Thoracic aorta (tissue), 2 donors: ENCODE results near the gene LIPE. TPM values are rescaled to one million over a fixed set of nuclear protein-coding genes. Genes with fewer than 3 reads are reported as not detected.

Source experiments
- ATAC-seq: fragments of 150-250 bp; one replicate; pipeline ENCODE4 v1.8.0; 2017; ENCODE audit warnings: low read depth; ENCODE audit not compliant: insufficient number of reproducible peaks, low FRiP score
- DNase-seq: peaks from one replicate; pipeline ENCODE4 v3.0.0-alpha.2; 2020; ENCODE audit warnings: low spot score
- H3K27ac ChIP-seq, 2 donors: fragments of 200-600 bp; sonication (generic); 1 replicate in 1 of 2; 2 replicates in 1 of 2; pipeline ENCODE4 v1.5.1; 2016; ENCODE audit warnings: mild to moderate bottlenecking in 2 of 2, moderate library complexity in 2 of 2
- H3K27me3 ChIP-seq: fragments of 200-600 bp; sonication (generic); replicated peaks from 2 replicates; pipeline ENCODE4 v1.6.0; 2016; ENCODE audit warnings: mild to moderate bottlenecking; ENCODE audit not compliant: insufficient read depth
- H3K36me3 ChIP-seq: fragments of 200-600 bp; sonication (generic); one replicate; pipeline ENCODE4 v1.5.1; 2016
- H3K4me1 ChIP-seq, 2 donors: fragments of 200-600 bp; sonication (generic); 1 replicate in 1 of 2; 2 replicates in 1 of 2; pipeline versions ENCODE4 v1.5.1 to v1.6.0; 2016; ENCODE audit warnings: low read depth in 2 of 2, mild to moderate bottlenecking in 1 of 2; ENCODE audit not compliant: control insufficient read depth in 1 of 2
- H3K4me3 ChIP-seq: fragments of 200-600 bp; sonication (generic); 2 replicates; pipeline ENCODE4 v1.5.1; 2016; ENCODE audit warnings: mild to moderate bottlenecking
- H3K9me3 ChIP-seq: fragments of 200-600 bp; sonication (generic); 2 replicates; pipeline ENCODE4 v1.5.1; 2016
- total RNA-seq, 2 donors: library from RNA; depleted of rRNA; stranded (reverse); fragments of >200 nt; gene quantifications; one replicate each; pipeline versions ENCODE4 v1.1.0 to v1.2.3, GENCODE V29; 2016
- TF ChIP-seq, protein P1 (sequence below): fragments of 200-600 bp; sonication (generic); IDR thresholded peaks from one replicate; pipeline ENCODE4 v1.5.1; 2019; ENCODE audit warnings: antibody characterized with exemption

Gene LIPE
- total RNA-seq, 2 donors from 2014 or later = 4.5 to 7.3 TPM

DNA sequence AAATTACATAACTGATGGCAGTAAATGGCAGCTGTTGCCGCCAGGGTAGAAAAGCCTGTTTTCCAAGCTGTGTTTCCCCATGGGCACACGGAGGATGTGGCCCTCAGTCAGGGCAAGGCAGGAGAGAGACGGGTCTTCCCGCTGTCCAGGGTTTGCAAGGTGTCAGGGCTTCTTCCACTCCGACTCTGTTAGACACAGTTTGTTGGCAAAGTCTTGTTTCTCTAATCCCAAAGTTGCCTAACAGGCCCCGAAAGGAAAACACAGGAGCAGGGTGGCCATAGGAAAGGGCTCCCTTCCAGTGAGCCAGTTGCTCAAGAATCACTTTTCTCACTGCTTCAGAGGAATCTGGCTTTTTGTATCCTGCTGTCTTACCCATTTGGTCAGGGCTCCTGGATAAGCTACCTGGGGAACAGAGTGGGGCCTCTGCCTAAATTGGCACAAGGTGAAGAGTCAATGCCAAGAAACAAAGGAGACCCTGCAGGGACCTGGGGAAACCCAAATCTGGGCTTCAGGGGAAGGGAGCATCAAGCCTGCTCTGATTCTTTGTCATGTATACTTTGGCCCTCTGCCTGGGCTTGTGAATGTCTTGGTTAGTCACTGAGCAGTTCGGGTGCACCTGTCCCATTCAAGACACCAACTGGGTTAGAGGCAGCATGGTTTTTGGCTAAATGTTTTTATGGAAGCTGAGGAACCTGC lies 44.5 kb upstream of the LIPE start:
- H3K4me3 ChIP-seq = no peak overlapping the region
- H3K4me1 ChIP-seq = no peaks in the 10 kb centered on the region
- H3K27ac ChIP-seq = no peak overlapping the region
- ATAC-seq = no peak
- no peaks in the 10 kb centered on the region for H3K27me3 ChIP-seq
- DNase-seq = no peak
- no peaks in the 10 kb centered on the region for H3K36me3 ChIP-seq
- TF ChIP-seq, protein P1, sequence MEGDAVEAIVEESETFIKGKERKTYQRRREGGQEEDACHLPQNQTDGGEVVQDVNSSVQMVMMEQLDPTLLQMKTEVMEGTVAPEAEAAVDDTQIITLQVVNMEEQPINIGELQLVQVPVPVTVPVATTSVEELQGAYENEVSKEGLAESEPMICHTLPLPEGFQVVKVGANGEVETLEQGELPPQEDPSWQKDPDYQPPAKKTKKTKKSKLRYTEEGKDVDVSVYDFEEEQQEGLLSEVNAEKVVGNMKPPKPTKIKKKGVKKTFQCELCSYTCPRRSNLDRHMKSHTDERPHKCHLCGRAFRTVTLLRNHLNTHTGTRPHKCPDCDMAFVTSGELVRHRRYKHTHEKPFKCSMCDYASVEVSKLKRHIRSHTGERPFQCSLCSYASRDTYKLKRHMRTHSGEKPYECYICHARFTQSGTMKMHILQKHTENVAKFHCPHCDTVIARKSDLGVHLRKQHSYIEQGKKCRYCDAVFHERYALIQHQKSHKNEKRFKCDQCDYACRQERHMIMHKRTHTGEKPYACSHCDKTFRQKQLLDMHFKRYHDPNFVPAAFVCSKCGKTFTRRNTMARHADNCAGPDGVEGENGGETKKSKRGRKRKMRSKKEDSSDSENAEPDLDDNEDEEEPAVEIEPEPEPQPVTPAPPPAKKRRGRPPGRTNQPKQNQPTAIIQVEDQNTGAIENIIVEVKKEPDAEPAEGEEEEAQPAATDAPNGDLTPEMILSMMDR = no peak
- no peaks in the 10 kb centered on the region for H3K9me3 ChIP-seq

DNA sequence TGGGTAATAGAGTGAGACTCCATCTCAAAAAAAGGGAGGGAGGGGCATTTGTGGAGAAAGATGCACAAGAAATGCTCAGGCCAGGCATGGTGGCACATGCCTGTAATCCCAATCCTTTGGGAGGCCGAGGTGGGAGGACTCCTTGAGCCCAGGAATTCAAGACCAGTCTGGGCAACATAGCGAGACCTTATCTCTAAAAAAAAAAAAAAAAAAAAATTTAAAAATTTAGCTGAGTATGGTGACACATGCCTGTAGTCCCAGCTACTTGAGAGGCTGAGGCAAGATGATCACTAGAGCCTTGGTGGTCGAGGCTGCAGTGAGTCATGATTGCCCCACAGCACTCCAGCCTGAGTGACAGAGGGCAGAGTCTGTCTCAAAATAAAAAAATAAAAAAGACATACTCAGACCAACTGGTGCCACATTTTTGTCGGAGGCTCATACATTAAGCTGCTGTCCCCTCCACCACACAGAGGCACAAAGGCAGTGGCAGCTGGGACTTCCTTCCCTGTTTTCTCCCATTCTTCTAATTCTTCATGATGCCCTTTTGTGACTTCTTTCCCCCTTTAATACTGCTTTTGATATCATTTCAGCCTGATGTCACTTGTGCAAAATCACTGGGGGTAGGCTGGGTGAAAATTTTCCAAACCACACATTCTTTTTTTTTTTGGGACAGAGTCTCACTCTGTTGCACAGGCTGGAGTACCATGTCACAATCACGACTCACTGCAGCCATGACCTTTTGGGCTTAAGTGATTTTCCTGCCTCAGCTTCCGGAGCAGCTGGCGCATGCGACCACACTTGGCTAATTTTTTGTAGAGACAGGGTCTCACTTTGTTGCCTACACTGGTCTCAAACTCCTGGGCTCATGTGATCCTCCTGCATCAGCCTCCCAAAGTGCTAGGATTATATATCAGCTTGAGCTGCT lies 42.4 kb upstream of the LIPE start:
- Histone ChIP-seq H3K9me3 (no peaks in the 10 kb centered on the region), H3K36me3 (no peaks in the 10 kb centered on the region), H3K4me3 (no peak overlapping the region), H3K4me1 (no peaks in the 10 kb centered on the region), H3K27ac (no peak overlapping the region), H3K27me3 (no peaks in the 10 kb centered on the region)
- DNase-seq = no peak
- TF ChIP-seq, protein P1 = no peak
- ATAC-seq = no peak

DNA sequence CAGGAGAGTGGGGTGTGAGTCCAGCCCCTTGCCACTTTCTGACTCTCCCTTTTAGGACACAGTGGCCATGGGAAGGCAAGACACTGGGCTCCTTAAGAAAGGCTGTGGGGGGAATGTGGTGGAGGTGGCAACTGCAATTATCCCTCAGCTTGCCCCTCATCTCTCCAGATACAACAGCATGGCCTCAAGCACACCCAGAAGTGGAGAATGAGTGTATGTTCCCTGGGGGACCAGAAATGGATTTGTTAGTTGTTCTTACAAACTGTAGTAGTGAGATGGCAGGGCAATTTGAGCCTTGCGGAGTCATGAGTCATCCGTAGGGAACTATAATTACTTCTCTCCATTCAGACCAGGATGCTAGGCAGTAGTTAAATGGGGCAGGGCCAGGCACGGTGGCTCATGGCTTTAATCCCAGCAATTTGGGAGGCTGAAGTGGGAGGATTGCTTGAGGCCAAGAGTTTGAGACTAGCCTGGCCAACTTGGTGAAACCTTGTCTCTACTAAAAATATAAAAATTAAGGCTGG lies 41.1 kb upstream of the LIPE start:
- Histone ChIP-seq H3K27ac (no peak overlapping the region), H3K9me3 (no peaks in the 10 kb centered on the region), H3K27me3 (no peaks in the 10 kb centered on the region), H3K4me1 (no peaks in the 10 kb centered on the region), H3K4me3 (no peak overlapping the region), H3K36me3 (no peaks in the 10 kb centered on the region)
- TF ChIP-seq, protein P1 = no peak
- DNase-seq (no peak), ATAC-seq (no peak)

DNA sequence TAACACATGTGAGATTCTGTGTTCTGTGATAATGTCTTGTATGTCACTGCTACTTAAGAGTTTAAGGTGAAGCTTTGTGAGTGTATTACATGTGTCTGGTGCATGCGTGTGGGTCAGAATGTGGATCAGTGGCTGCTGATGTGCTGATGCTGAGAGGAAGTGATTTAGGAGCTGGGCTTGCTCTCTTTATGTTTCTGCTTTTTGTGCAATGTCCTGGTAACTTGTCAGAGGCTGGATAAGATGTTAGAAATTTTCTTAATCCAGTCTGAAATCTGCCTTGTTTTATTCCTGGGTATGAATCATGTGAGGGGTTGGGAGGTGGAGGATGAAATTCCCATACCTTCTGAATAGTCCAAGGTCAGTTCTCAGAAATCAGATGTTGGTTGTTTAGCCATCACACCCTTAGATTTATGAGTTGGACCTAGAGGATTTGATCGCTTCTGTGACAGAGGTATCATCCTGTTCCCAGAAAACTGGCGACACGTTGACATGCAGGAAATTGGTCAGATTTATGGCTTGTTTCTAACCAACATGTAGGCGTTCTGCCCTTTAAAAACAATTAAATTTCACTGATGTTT lies 40.1 kb upstream of the LIPE start:
- Histone ChIP-seq H3K36me3 (no peaks in the 10 kb centered on the region), H3K9me3 (no peaks in the 10 kb centered on the region), H3K27ac (no peak overlapping the region), H3K4me3 (no peak overlapping the region), H3K27me3 (no peaks in the 10 kb centered on the region), H3K4me1 (no peaks in the 10 kb centered on the region)
- TF ChIP-seq, protein P1 = no peak
- no peak for DNase-seq
- ATAC-seq = no peak
